HCT116 (cell line): ENCODE measurements around the gene FIBCD1. TPM values are rescaled to one million over a fixed set of nuclear protein-coding genes. Genes with fewer than 3 reads are reported as not detected.

ENCODE experiments used
- ATAC-seq: fragments of 200-7000 bp; cut with Tn5 transposase; 2 replicates; pipeline ENCODE4 v1.9.1; 2020; ENCODE audit warnings: mild to moderate bottlenecking, moderate library complexity
- BruUV-seq: library from RNA; stranded (reverse); fragments of 400-500 nt; replicated peaks from 2 replicates; lab custom pipeline; 2021; lab: Mats Ljungman, UMichigan
- CTCF ChIA-PET: fragments of 300-600 bp; sonication (Branson Sonifier 250); formaldehyde crosslinking; loops from one replicate; lab custom pipeline; 2021; ENCODE audit warnings: antibody characterized with exemption; lab: Charles Lee
- POLR2A ChIA-PET: fragments of 300-600, 350-600 bp; sonication (Branson Sonifier 250); formaldehyde crosslinking; loops from one replicate; lab custom pipeline; 2021; ENCODE audit warnings: antibody characterized with exemption; lab: Charles Lee
- RAD21 ChIA-PET, 2 experiments: fragments of 300-600 bp; sonication (Branson Sonifier 250); formaldehyde crosslinking; loops; one replicate each; lab custom pipeline; 2023; ENCODE audit warnings: low total read pairs in 2 of 2; ENCODE audit not compliant: uncharacterized antibody in 2 of 2, unreplicated experiment in 2 of 2, low non-redundant PET in 1 of 2; lab: Charles Lee
- DNase-seq: peaks from one replicate; pipeline ENCODE4 v3.0.0-alpha.2; 2010; ENCODE audit warnings: low read depth, low spot score
- H2AFZ ChIP-seq: fragments of 200-600 bp; shearing (Covaris generic), sonication (generic); 2 replicates; pipeline ENCODE4 v1.6.1; 2017; ENCODE audit warnings: low read depth, mixed run types, mixed read lengths, antibody characterized with exemption, low read length; ENCODE audit not compliant: poor library complexity, severe bottlenecking
- H3K27ac ChIP-seq: 2 replicates; pipeline ENCODE4 v1.5.1; 2012; ENCODE audit warnings: low read depth, low read length
- H3K27me3 ChIP-seq: fragments of 200-600 bp; sonication (generic); 2 replicates; pipeline ENCODE4 v1.6.1; 2016; ENCODE audit warnings: mixed run types, low read length, mixed read lengths; ENCODE audit not compliant: insufficient read depth
- H3K36me3 ChIP-seq, 2 experiments: fragments of 200-500 bp in 1 of 2; fragments of 200-600 bp in 1 of 2; sonication (Bioruptor generic) in 1 of 2; sonication (generic) in 1 of 2; 2 replicates each; pipeline versions ENCODE4 v1.5.1 to v1.6.1; 2014 to 2016; ENCODE audit warnings: low read length in 2 of 2, inconsistent platforms in 1 of 2, mixed read lengths in 1 of 2, mixed run types in 1 of 2; ENCODE audit not compliant: insufficient read depth in 2 of 2, control insufficient read depth in 1 of 2
- H3K4me1 ChIP-seq, 2 experiments: fragments of 200-600 bp in 1 of 2; sonication (generic) in 1 of 2; 2 replicates each; pipeline versions ENCODE4 v1.5.1 to v1.6.1; 2012 to 2017; ENCODE audit warnings: low read length in 2 of 2, inconsistent platforms in 1 of 2, mild to moderate bottlenecking in 1 of 2, mixed read lengths in 1 of 2, mixed run types in 1 of 2, moderate library complexity in 1 of 2; ENCODE audit not compliant: insufficient read depth in 2 of 2, control insufficient read depth in 1 of 2
- H3K4me2 ChIP-seq: fragments of 200-600 bp; sonication (generic); 2 replicates; pipeline ENCODE4 v1.6.1; 2017; ENCODE audit warnings: mixed run types, low read length, mixed read lengths
- H3K4me3 ChIP-seq, 2 experiments: fragments of 200-600 bp in 1 of 2; sonication (generic) in 1 of 2; replicated peaks in 1 of 2; 2 replicates each; pipeline ENCODE4 v1.5.1; 2011 to 2016; ENCODE audit warnings: low read length in 2 of 2, control low read depth in 1 of 2, low read depth in 1 of 2, mild to moderate bottlenecking in 1 of 2, mixed read lengths in 1 of 2, mixed run types in 1 of 2
- H3K79me2 ChIP-seq: fragments of 200-600 bp; sonication (generic); 2 replicates; pipeline ENCODE4 v1.6.1; 2017; ENCODE audit warnings: mild to moderate bottlenecking, mixed run types, low read length, moderate library complexity, mixed read lengths; ENCODE audit not compliant: insufficient read depth
- H3K9ac ChIP-seq: fragments of 200-600 bp; sonication (generic); 2 replicates; pipeline ENCODE4 v1.6.1; 2016; ENCODE audit warnings: low read length, mixed read lengths
- H3K9me2 ChIP-seq: fragments of 200-600 bp; sonication (generic), shearing (Covaris generic); 2 replicates; pipeline ENCODE4 v1.6.1; 2017; ENCODE audit warnings: mixed run types, mild to moderate bottlenecking, moderate library complexity; ENCODE audit not compliant: insufficient read depth
- H3K9me3 ChIP-seq, 2 experiments: fragments of 200-500 bp in 1 of 2; fragments of 200-600 bp in 1 of 2; sonication (Bioruptor generic) in 1 of 2; sonication (generic) in 1 of 2; 2 replicates each; pipeline ENCODE4 v1.6.1; 2014 to 2017; ENCODE audit warnings: low read length in 2 of 2, mixed read lengths in 2 of 2, inconsistent platforms in 1 of 2, low read depth in 1 of 2, mild to moderate bottlenecking in 1 of 2, mixed run types in 1 of 2, moderate library complexity in 1 of 2; ENCODE audit not compliant: control insufficient read depth in 1 of 2, insufficient read depth in 1 of 2
- H4K20me1 ChIP-seq: fragments of 200-600 bp; sonication (generic), shearing (Covaris generic); 2 replicates; pipeline ENCODE4 v1.6.1; 2017; ENCODE audit warnings: mixed run types, mild to moderate bottlenecking, moderate library complexity; ENCODE audit not compliant: insufficient read depth
- CBX3 ChIP-seq: IDR thresholded peaks from 2 replicates; pipeline ENCODE4 v1.6.1; 2012; ENCODE audit warnings: low read depth
- CEBPB ChIP-seq: IDR thresholded peaks from 2 replicates; pipeline ENCODE4 v1.6.1; 2012; ENCODE audit warnings: low read depth
- EGR1 ChIP-seq: IDR thresholded peaks from 2 replicates; pipeline ENCODE4 v1.6.1; 2012; ENCODE audit warnings: low read depth
- FOSL1 ChIP-seq: IDR thresholded peaks from 2 replicates; pipeline ENCODE4 v1.6.1; 2012; ENCODE audit warnings: low read depth
- POLR2A ChIP-seq: IDR thresholded peaks from 2 replicates; pipeline ENCODE4 v1.7.0; 2011; ENCODE audit warnings: borderline replicate concordance; ENCODE audit not compliant: insufficient read depth, insufficient read length; ENCODE audit errors: extremely low read depth
- SIN3A ChIP-seq: IDR thresholded peaks from 2 replicates; pipeline ENCODE4 v1.6.1; 2012; ENCODE audit warnings: low read depth
- SRF ChIP-seq: IDR thresholded peaks from 2 replicates; pipeline ENCODE4 v1.6.1; 2012; ENCODE audit warnings: low read depth
- TCF7L2 ChIP-seq: IDR thresholded peaks from 2 replicates; pipeline ENCODE4 v1.7.0; 2011; ENCODE audit warnings: borderline replicate concordance, inconsistent platforms; ENCODE audit not compliant: insufficient read depth, insufficient read length; ENCODE audit errors: extremely low read depth
- intact Hi-C: fragments of 100-400 bp; cut with micrococcal nuclease; formaldehyde crosslinking; loops from 2 replicates; pipeline ENCODE4 v1.10.0; 2022
- total RNA-seq: library from RNA; stranded (reverse); gene quantifications from one replicate; pipeline ENCODE4 v1.2.1, GENCODE V29; 2021; ENCODE audit not compliant: unreplicated experiment
- TF ChIP-seq, protein P1 (sequence below): IDR thresholded peaks from 2 replicates; pipeline ENCODE4 v1.6.1; 2012; ENCODE audit warnings: low read depth
- TF ChIP-seq, protein P2 (sequence below), 3 experiments: fragments of 200-600 bp in 1 of 3; sonication (generic) in 1 of 3; IDR thresholded peaks in 2 of 3; conservative IDR thresholded peaks in 1 of 3; 2 replicates each; pipeline ENCODE4 v1.5.1; 2012 to 2017; ENCODE audit warnings: low read depth in 2 of 3, low read length in 2 of 3, antibody characterized with exemption in 1 of 3, borderline replicate concordance in 1 of 3, control low read depth in 1 of 3, mild to moderate bottlenecking in 1 of 3, mixed read lengths in 1 of 3, mixed run types in 1 of 3, moderate library complexity in 1 of 3; ENCODE audit not compliant: insufficient read depth in 1 of 3
- TF ChIP-seq, protein P3 (sequence below): IDR thresholded peaks from 2 replicates; pipeline ENCODE4 v1.6.1; 2012

FIBCD1 gene
- total RNA-seq, 1 experiment from 2014 or later, result 26.1 TPM

DNA sequence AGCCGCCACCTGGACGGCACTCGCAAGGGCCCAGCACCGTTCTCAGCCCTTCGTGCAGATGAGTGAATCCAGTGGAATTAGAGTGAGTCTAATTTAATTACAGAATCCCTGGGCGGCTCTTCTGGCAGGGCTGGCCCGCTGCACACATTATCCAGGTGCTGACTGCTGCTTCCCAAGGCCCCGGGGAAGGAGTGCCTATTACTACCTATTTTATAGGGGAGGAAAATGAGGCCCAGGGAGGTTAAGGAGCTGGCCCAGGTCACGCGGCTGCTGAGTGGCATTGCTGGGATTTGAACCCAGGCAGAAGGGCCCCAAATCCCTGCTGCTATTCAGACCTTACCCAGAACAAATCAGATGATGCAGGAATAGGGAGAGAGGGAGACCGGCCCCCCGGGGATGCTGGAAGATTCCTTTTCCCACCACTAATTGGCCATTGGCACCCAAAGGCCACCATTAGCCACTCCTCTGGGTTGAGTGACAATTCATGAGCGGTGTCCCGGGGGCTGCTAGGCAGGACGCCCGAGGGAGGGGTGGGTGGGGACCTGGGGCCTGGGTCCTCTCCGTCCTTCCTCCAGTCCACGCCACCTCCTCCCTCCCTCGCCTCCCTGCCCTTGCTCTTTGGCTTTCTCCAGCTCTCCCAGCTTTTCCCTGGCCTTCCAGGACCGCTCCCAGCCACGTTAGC, 32.2 kb downstream of the FIBCD1 start:
- no peaks in the 10 kb centered on the region for H3K4me1 ChIP-seq
- no peaks in the 10 kb centered on the region for H3K9me3 ChIP-seq
- H3K79me2 ChIP-seq, result no peaks in the 10 kb centered on the region
- POLR2A ChIA-PET, result no interaction called here
- RAD21 ChIA-PET, result no interaction called here
- no peaks in the 10 kb centered on the region for H3K9me2 ChIP-seq
- H3K27ac ChIP-seq, result no peak overlapping the region
- intact Hi-C loops, result no loop called here
- H2AFZ ChIP-seq, result no peak overlapping the region
- no TSS peak for BruUV-seq
- DNase-seq (no peak), ATAC-seq (no peak)
- no peak overlapping the region for H3K9ac ChIP-seq
- no peaks in the 10 kb centered on the region for H3K27me3 ChIP-seq
- H3K36me3 ChIP-seq, result no peaks in the 10 kb centered on the region
- no peak for TF ChIP-seq FOSL1
- H3K4me3 ChIP-seq, result no peak overlapping the region
- no peak overlapping the region for H3K4me2 ChIP-seq
- H4K20me1 ChIP-seq, result no peaks in the 10 kb centered on the region
- CTCF ChIA-PET, result interaction anchor here (0.7 kb wide), 1 partner anchor 76 kb away, joined by 3 read pairs; no protein-coding TSS in a partner anchor

DNA sequence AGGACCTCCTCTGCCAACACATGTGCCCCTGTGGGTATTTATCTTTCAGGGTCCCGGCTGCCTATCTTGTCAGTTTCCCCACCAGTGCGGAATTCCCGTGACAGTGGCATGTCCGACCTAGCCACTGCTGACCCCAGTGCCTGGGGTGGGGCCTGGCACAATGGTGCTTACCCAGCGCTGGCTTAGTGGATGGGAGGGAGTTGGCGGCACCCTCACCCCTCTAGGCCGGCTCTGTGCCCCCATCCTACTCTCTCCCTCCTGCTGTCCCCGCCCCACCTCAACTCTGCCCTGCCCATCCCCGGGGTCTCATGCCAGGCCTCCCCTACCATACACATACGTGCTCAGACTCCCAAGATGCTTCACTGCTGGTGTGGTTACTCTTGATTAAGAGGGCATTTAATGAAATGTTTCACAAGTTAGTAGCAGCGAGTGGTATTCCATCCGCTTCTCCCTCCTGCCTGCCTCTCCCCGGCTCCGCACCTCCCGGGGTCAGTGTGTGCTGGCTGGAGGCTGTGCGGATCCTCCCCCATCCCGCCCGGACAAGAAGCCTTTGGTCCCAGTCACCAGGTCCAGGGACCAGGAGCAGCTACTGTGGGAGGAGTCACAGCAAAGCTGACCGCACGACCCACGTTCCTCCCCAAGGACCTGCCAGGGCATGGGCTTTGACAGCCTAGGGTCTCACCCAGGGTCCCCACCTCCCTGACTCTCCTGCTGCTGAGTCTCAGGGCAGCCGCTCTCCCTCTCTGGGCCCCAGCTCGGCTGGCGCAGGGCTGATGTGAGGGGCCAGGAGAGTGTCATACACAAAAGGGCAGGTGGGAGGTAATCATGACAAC, 32.9 kb downstream of the FIBCD1 start:
- Histone ChIP-seq H3K4me3 (no peak overlapping the region), H3K27me3 (no peaks in the 10 kb centered on the region), H3K27ac (no peak overlapping the region), H3K9me3 (no peaks in the 10 kb centered on the region), H3K4me1 (no peaks in the 10 kb centered on the region), H3K4me2 (no peak overlapping the region), H4K20me1 (no peaks in the 10 kb centered on the region), H3K36me3 (no peaks in the 10 kb centered on the region), H2AFZ (no peak overlapping the region), H3K9me2 (no peaks in the 10 kb centered on the region), H3K79me2 (no peaks in the 10 kb centered on the region), H3K9ac (no peak overlapping the region)
- ChIA-PET CTCF (no interaction called here), RAD21 (no interaction called here), POLR2A (no interaction called here)
- TF ChIP-seq POLR2A (no peak), EGR1 (no peak), SRF (no peak), CBX3 (no peak), FOSL1 (no peak), CEBPB (no peak), TCF7L2 (no peak), SIN3A (no peak)
- TF ChIP-seq, protein P1, sequence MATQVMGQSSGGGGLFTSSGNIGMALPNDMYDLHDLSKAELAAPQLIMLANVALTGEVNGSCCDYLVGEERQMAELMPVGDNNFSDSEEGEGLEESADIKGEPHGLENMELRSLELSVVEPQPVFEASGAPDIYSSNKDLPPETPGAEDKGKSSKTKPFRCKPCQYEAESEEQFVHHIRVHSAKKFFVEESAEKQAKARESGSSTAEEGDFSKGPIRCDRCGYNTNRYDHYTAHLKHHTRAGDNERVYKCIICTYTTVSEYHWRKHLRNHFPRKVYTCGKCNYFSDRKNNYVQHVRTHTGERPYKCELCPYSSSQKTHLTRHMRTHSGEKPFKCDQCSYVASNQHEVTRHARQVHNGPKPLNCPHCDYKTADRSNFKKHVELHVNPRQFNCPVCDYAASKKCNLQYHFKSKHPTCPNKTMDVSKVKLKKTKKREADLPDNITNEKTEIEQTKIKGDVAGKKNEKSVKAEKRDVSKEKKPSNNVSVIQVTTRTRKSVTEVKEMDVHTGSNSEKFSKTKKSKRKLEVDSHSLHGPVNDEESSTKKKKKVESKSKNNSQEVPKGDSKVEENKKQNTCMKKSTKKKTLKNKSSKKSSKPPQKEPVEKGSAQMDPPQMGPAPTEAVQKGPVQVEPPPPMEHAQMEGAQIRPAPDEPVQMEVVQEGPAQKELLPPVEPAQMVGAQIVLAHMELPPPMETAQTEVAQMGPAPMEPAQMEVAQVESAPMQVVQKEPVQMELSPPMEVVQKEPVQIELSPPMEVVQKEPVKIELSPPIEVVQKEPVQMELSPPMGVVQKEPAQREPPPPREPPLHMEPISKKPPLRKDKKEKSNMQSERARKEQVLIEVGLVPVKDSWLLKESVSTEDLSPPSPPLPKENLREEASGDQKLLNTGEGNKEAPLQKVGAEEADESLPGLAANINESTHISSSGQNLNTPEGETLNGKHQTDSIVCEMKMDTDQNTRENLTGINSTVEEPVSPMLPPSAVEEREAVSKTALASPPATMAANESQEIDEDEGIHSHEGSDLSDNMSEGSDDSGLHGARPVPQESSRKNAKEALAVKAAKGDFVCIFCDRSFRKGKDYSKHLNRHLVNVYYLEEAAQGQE, result no peak
- TF ChIP-seq, protein P2, sequence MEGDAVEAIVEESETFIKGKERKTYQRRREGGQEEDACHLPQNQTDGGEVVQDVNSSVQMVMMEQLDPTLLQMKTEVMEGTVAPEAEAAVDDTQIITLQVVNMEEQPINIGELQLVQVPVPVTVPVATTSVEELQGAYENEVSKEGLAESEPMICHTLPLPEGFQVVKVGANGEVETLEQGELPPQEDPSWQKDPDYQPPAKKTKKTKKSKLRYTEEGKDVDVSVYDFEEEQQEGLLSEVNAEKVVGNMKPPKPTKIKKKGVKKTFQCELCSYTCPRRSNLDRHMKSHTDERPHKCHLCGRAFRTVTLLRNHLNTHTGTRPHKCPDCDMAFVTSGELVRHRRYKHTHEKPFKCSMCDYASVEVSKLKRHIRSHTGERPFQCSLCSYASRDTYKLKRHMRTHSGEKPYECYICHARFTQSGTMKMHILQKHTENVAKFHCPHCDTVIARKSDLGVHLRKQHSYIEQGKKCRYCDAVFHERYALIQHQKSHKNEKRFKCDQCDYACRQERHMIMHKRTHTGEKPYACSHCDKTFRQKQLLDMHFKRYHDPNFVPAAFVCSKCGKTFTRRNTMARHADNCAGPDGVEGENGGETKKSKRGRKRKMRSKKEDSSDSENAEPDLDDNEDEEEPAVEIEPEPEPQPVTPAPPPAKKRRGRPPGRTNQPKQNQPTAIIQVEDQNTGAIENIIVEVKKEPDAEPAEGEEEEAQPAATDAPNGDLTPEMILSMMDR (IDR thresholded peaks at IDR 0.05 in 2 of 3, conservative IDR thresholded peaks at IDR 0.05 in 1 of 3; ENCODE audit: borderline replicate concordance in 1 of 3, insufficient read depth in 1 of 3, low read depth in 2 of 3, low read length in 2 of 3), result no peak
- TF ChIP-seq, protein P3, sequence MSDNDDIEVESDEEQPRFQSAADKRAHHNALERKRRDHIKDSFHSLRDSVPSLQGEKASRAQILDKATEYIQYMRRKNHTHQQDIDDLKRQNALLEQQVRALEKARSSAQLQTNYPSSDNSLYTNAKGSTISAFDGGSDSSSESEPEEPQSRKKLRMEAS, result no peak
- no peak for ATAC-seq
- intact Hi-C loops, result no loop called here
- BruUV-seq, result no TSS peak
- DNase-seq, result no peak
